ENCODE data around the gene RAPGEF4.

Gene RAPGEF4

DNA sequence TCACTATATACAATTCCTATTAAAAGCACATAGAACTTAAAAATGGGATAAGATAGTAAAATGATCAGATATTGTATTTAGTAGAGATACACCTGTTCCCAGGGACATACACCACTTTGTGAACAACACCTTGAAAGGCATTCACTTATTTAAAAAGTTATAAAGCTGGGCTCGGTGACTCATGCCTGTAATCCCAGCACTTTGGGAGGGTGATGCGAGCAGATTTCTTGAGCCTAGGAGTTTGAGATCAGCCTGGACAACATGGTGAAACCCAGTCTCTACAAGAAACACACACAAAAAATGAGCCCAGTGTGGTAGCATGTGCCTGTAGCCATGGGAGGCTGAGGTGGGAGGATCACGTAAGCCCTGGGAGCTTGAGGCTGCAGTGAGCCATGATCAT, 90.9 kb downstream of the RAPGEF4 start:
- no peak for DNase-seq
- Histone ChIP-seq H3K4me2 (ENCODE audit: insufficient read depth, low read length) (no peak overlapping the region), H3K27ac (ENCODE audit: low read length) (no peak overlapping the region), H4K20me1 (ENCODE audit: insufficient read depth, low read length) (no peaks in the 10 kb centered on the region), H3K4me3 (ENCODE audit: low read depth in 1 of 2, low read length in 2 of 2) (no peak overlapping the region), H3K9ac (ENCODE audit: low read depth, low read length) (no peak overlapping the region), H3K4me1 (ENCODE audit: insufficient read depth, low read length) (no peaks in the 10 kb centered on the region), H2AFZ (ENCODE audit: low read depth, low read length) (no peak overlapping the region), H3K79me2 (ENCODE audit: insufficient read depth, low read length) (no peaks in the 10 kb centered on the region), H3K9me3 (ENCODE audit: insufficient read depth, low read length, severe bottlenecking) (no peaks in the 10 kb centered on the region), H3K36me3 (ENCODE audit: insufficient read depth, low read length) (no peaks in the 10 kb centered on the region), H3K27me3 (ENCODE audit: insufficient read depth, low read length, poor library complexity) (peaks cover 13% of the 10 kb centered on the region)
- TF ChIP-seq EZH2 (IDR thresholded peaks at IDR 0.05; ENCODE audit: borderline replicate concordance, low read depth, low read length, severe bottlenecking): no peak
- TF ChIP-seq, protein P1, sequence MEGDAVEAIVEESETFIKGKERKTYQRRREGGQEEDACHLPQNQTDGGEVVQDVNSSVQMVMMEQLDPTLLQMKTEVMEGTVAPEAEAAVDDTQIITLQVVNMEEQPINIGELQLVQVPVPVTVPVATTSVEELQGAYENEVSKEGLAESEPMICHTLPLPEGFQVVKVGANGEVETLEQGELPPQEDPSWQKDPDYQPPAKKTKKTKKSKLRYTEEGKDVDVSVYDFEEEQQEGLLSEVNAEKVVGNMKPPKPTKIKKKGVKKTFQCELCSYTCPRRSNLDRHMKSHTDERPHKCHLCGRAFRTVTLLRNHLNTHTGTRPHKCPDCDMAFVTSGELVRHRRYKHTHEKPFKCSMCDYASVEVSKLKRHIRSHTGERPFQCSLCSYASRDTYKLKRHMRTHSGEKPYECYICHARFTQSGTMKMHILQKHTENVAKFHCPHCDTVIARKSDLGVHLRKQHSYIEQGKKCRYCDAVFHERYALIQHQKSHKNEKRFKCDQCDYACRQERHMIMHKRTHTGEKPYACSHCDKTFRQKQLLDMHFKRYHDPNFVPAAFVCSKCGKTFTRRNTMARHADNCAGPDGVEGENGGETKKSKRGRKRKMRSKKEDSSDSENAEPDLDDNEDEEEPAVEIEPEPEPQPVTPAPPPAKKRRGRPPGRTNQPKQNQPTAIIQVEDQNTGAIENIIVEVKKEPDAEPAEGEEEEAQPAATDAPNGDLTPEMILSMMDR (IDR thresholded peaks at IDR 0.05; ENCODE audit: borderline replicate concordance, extremely low read depth, low read length, poor library complexity, severe bottlenecking): no peak
- no peak for ATAC-seq (ENCODE audit: insufficient read depth, low read depth)

DNA sequence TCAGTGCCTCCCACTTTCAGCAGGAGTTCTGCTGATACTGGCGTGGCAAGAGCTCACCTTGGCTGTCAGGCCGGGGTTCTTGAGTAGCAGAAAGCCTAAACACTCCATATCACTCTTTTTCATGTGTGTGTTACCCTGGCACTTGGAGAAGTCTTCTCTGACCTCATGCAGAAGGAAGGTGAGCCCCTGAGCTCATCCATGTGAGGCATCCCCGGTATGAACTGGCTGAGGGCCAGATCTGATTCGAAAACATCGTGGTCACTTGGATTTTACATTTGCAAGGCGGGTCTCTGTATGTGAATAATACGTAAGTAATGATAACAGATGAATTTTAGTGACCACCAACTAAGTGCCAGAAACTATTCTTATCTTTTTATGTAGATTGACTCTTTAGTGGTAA, 93.6 kb downstream of the RAPGEF4 start:
- ATAC-seq (ENCODE audit: insufficient read depth, low read depth): no peak
- Histone ChIP-seq H2AFZ (ENCODE audit: low read depth, low read length) (no peak overlapping the region), H3K9me3 (ENCODE audit: insufficient read depth, low read length, severe bottlenecking) (no peaks in the 10 kb centered on the region), H3K9ac (ENCODE audit: low read depth, low read length) (no peak overlapping the region), H3K4me2 (ENCODE audit: insufficient read depth, low read length) (no peak overlapping the region), H3K36me3 (ENCODE audit: insufficient read depth, low read length) (no peaks in the 10 kb centered on the region), H4K20me1 (ENCODE audit: insufficient read depth, low read length) (no peaks in the 10 kb centered on the region), H3K27me3 (ENCODE audit: insufficient read depth, low read length, poor library complexity) (peaks cover 12% of the 10 kb centered on the region), H3K79me2 (ENCODE audit: insufficient read depth, low read length) (no peaks in the 10 kb centered on the region), H3K4me3 (ENCODE audit: low read depth in 1 of 2, low read length in 2 of 2) (no peak overlapping the region), H3K4me1 (ENCODE audit: insufficient read depth, low read length) (no peaks in the 10 kb centered on the region), H3K27ac (ENCODE audit: low read length) (no peak overlapping the region)
- no peak for DNase-seq
- no peak for TF ChIP-seq EZH2 (IDR thresholded peaks at IDR 0.05; ENCODE audit: borderline replicate concordance, low read depth, low read length, severe bottlenecking)
- TF ChIP-seq, protein P1 (IDR thresholded peaks at IDR 0.05; ENCODE audit: borderline replicate concordance, extremely low read depth, low read length, poor library complexity, severe bottlenecking): no peak

DNA sequence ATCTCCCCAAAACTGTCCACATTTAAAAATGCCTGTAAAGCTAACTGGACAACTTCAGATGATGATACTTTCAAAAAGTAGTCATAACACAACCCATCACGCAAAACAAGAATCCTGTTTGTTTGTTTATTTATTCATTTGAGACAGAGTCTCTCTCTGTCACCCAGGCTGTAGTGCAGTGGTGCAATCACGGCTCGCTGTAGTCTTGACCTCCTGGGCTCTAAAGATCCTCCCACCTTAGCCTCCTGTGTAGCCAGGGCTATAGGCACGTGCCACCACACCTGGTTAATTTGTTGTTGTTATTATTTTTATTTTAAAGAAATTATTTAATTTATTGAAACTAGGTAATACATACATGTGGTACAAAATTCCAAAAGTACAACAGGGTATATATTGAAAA, 94.8 kb downstream of the RAPGEF4 start:
- Histone ChIP-seq H2AFZ (ENCODE audit: low read depth, low read length) (no peak overlapping the region), H3K27me3 (ENCODE audit: insufficient read depth, low read length, poor library complexity) (peaks cover 15% of the 10 kb centered on the region), H3K27ac (ENCODE audit: low read length) (no peak overlapping the region), H3K4me3 (ENCODE audit: low read depth in 1 of 2, low read length in 2 of 2) (no peak overlapping the region), H4K20me1 (ENCODE audit: insufficient read depth, low read length) (no peaks in the 10 kb centered on the region), H3K36me3 (ENCODE audit: insufficient read depth, low read length) (no peaks in the 10 kb centered on the region), H3K9me3 (ENCODE audit: insufficient read depth, low read length, severe bottlenecking) (no peaks in the 10 kb centered on the region), H3K9ac (ENCODE audit: low read depth, low read length) (no peak overlapping the region), H3K4me2 (ENCODE audit: insufficient read depth, low read length) (no peak overlapping the region), H3K4me1 (ENCODE audit: insufficient read depth, low read length) (no peaks in the 10 kb centered on the region), H3K79me2 (ENCODE audit: insufficient read depth, low read length) (no peaks in the 10 kb centered on the region)
- TF ChIP-seq, protein P1 (IDR thresholded peaks at IDR 0.05; ENCODE audit: borderline replicate concordance, extremely low read depth, low read length, poor library complexity, severe bottlenecking): no peak
- TF ChIP-seq EZH2 (IDR thresholded peaks at IDR 0.05; ENCODE audit: borderline replicate concordance, low read depth, low read length, severe bottlenecking): no peak
- DNase-seq (no peak), ATAC-seq (ENCODE audit: insufficient read depth, low read depth) (no peak)

DNA sequence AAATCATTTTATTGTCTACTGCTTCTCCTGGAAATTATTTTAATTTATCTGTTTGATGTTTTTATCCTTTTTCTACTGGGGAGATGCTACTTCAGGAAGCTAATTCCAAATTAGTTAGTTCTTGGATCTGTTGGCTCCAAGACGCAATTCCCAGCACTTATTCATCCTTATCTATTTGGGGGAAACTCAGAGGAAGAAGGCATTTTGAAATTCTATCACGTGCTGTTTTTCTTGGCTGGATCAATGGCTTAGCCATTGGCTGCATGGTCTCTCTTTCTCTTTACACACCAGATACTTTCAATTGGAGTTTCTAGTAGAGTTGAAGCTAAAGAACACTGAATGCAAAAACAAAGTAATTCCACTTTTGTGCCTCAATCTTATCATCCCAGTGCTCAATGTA, 98.3 kb downstream of the RAPGEF4 start:
- Histone ChIP-seq H3K4me1 (ENCODE audit: insufficient read depth, low read length) (no peaks in the 10 kb centered on the region), H4K20me1 (ENCODE audit: insufficient read depth, low read length) (no peaks in the 10 kb centered on the region), H3K79me2 (ENCODE audit: insufficient read depth, low read length) (no peaks in the 10 kb centered on the region), H3K27me3 (ENCODE audit: insufficient read depth, low read length, poor library complexity) (peaks cover 5% of the 10 kb centered on the region), H3K9ac (ENCODE audit: low read depth, low read length) (no peak overlapping the region), H3K36me3 (ENCODE audit: insufficient read depth, low read length) (no peaks in the 10 kb centered on the region), H2AFZ (ENCODE audit: low read depth, low read length) (no peak overlapping the region), H3K27ac (ENCODE audit: low read length) (no peak overlapping the region), H3K4me3 (ENCODE audit: low read depth in 1 of 2, low read length in 2 of 2) (no peak overlapping the region), H3K4me2 (ENCODE audit: insufficient read depth, low read length) (no peak overlapping the region), H3K9me3 (ENCODE audit: insufficient read depth, low read length, severe bottlenecking) (no peaks in the 10 kb centered on the region)
- no peak for DNase-seq
- ATAC-seq (ENCODE audit: insufficient read depth, low read depth): no peak
- TF ChIP-seq EZH2 (IDR thresholded peaks at IDR 0.05; ENCODE audit: borderline replicate concordance, low read depth, low read length, severe bottlenecking): no peak
- TF ChIP-seq, protein P1 (IDR thresholded peaks at IDR 0.05; ENCODE audit: borderline replicate concordance, extremely low read depth, low read length, poor library complexity, severe bottlenecking): no peak

Data from DND-41 (cell line).